Fibroblast of lung (primary cell): Measurements from ENCODE around the gene LRRC10B. TPM values are rescaled to one million over a fixed set of nuclear protein-coding genes. Genes with fewer than 3 reads are reported as not detected.

ENCODE experiments used
- DNase-seq, 2 donors: peaks; one replicate each; pipeline versions ENCODE4 v3.0.0 to v3.0.0-alpha.2; 2010; ENCODE audit warnings: low read depth in 2 of 2
- H2AFZ ChIP-seq: 2 replicates; pipeline ENCODE4 v1.5.1; 2012; ENCODE audit warnings: low read length, control low read depth, inconsistent platforms
- H3K27ac ChIP-seq: 2 replicates; pipeline ENCODE4 v1.5.1; 2011; ENCODE audit warnings: low read length, control low read depth; ENCODE audit not compliant: insufficient read depth
- H3K27me3 ChIP-seq: 2 replicates; pipeline ENCODE4 v1.5.1; 2011; ENCODE audit warnings: mild to moderate bottlenecking, low read length; ENCODE audit not compliant: control insufficient read depth, insufficient read depth
- H3K36me3 ChIP-seq: 2 replicates; pipeline ENCODE4 v1.5.1; 2011; ENCODE audit warnings: low read length; ENCODE audit not compliant: control insufficient read depth, insufficient read depth
- H3K4me1 ChIP-seq: 2 replicates; pipeline ENCODE4 v1.5.1; 2011; ENCODE audit warnings: low read length; ENCODE audit not compliant: control insufficient read depth, insufficient read depth; ENCODE audit errors: extremely low read depth
- H3K4me2 ChIP-seq: 2 replicates; pipeline ENCODE4 v1.5.1; 2011; ENCODE audit warnings: low read length, control low read depth; ENCODE audit not compliant: insufficient read depth; ENCODE audit errors: extremely low read depth
- H3K4me3 ChIP-seq, 4 experiments: fragments of 200-600 bp in 1 of 4; sonication (generic) in 1 of 4; replicated peaks in 1 of 4; 2 replicates each; pipeline ENCODE4 v1.5.1; 2011 to 2016; ENCODE audit warnings: low read length in 4 of 4, low read depth in 3 of 4, mild to moderate bottlenecking in 3 of 4, control low read depth in 2 of 4, inconsistent platforms in 1 of 4, mixed read lengths in 1 of 4; ENCODE audit not compliant: insufficient read depth in 1 of 4; ENCODE audit errors: control extremely low read depth in 1 of 4
- H3K79me2 ChIP-seq: 2 replicates; pipeline ENCODE4 v1.5.1; 2012; ENCODE audit warnings: mild to moderate bottlenecking, low read length, inconsistent platforms; ENCODE audit not compliant: control insufficient read depth, insufficient read depth
- H3K9ac ChIP-seq: 2 replicates; pipeline ENCODE4 v1.5.1; 2011; ENCODE audit warnings: mild to moderate bottlenecking, low read length, control low read depth; ENCODE audit not compliant: insufficient read depth
- H3K9me3 ChIP-seq: 2 replicates; pipeline ENCODE4 v1.5.1; 2012; ENCODE audit warnings: low read depth, low read length; ENCODE audit not compliant: control insufficient read depth, insufficient read depth
- H4K20me1 ChIP-seq: 2 replicates; pipeline ENCODE4 v1.5.1; 2011; ENCODE audit warnings: low read length; ENCODE audit not compliant: control insufficient read depth, insufficient read depth; ENCODE audit errors: extremely low read depth
- EZH2 ChIP-seq: IDR thresholded peaks from 2 replicates; pipeline ENCODE4 v1.5.1; 2012; ENCODE audit warnings: low read length, control low read depth, mild to moderate bottlenecking; ENCODE audit errors: missing control alignments
- polyA plus RNA-seq, 2 donors: library from polyadenylated mRNA; depleted of rRNA in 1 of 2; stranded (reverse) in 1 of 2; unstranded in 1 of 2; fragments of >200 nt; gene quantifications; 2 replicates each; pipeline ENCODE4 v1.2.1, GENCODE V29; 2011 to 2012; ENCODE audit warnings: missing spikeins in 1 of 2
- total RNA-seq: library from RNA; depleted of rRNA; stranded (reverse); fragments of >200 nt; gene quantifications from 2 replicates; pipeline ENCODE4 v1.2.1, GENCODE V29; 2014
- TF ChIP-seq, protein P1 (sequence below), 2 donors: IDR thresholded peaks in 1 of 2; conservative IDR thresholded peaks in 1 of 2; 1 replicate in 1 of 2; 2 replicates in 1 of 2; pipeline ENCODE4 v1.5.1; 2011 to 2012; ENCODE audit warnings: low read length in 2 of 2, control low read depth in 1 of 2, inconsistent platforms in 1 of 2, low read depth in 1 of 2, mild to moderate bottlenecking in 1 of 2

LRRC10B gene
- total and polyA plus RNA-seq, 2 donors (not counting 1 experiment from before 2014, with no cell fraction given): 0.17 TPM; not detected in 1

DNA sequence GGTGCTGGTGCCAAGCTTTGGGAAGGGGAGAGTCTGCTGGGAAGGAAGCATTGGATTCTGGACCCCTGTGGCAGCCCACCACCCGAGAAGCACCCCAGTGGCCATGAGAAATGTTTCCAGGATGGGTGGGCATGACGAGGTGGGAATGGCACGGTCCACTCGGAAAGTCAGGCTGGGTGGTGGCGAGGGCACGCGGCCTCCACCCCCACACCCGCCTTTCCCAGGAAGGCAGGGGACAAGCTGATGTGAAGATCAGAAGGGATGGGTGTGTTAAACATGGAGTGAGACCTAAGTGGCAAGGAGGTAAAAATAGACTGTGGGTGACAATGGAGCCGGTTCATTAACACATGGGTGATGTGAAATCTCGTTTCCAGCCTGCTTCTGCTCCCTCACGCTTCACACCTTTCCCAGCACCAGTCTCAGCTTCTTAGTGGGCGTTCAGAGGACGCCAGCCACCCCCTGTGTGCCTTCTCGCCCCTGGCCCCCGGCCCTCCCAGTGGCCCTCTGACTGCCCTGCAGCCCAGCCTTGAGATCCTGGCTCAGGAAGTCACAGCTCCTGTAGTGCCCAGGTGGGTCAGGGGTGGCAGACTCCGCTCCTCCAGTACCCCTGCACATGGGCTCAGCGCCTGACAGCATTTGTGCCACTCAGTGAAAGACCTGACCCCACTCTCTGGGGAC lies 27.6 kb downstream of the LRRC10B start:
- no peaks in the 10 kb centered on the region for H3K4me1 ChIP-seq
- TF ChIP-seq, protein P1, sequence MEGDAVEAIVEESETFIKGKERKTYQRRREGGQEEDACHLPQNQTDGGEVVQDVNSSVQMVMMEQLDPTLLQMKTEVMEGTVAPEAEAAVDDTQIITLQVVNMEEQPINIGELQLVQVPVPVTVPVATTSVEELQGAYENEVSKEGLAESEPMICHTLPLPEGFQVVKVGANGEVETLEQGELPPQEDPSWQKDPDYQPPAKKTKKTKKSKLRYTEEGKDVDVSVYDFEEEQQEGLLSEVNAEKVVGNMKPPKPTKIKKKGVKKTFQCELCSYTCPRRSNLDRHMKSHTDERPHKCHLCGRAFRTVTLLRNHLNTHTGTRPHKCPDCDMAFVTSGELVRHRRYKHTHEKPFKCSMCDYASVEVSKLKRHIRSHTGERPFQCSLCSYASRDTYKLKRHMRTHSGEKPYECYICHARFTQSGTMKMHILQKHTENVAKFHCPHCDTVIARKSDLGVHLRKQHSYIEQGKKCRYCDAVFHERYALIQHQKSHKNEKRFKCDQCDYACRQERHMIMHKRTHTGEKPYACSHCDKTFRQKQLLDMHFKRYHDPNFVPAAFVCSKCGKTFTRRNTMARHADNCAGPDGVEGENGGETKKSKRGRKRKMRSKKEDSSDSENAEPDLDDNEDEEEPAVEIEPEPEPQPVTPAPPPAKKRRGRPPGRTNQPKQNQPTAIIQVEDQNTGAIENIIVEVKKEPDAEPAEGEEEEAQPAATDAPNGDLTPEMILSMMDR (conservative IDR thresholded peaks at IDR 0.05 in 1 of 2, IDR thresholded peaks at IDR 0.05 in 1 of 2; ENCODE audit: low read depth in 1 of 2, low read length in 2 of 2): no peak
- no peak for TF ChIP-seq EZH2
- no peaks in the 10 kb centered on the region for H3K79me2 ChIP-seq
- no peak overlapping the region for H3K9ac ChIP-seq
- no peaks in the 10 kb centered on the region for H3K36me3 ChIP-seq
- H3K9me3 ChIP-seq: no peaks in the 10 kb centered on the region
- no peak overlapping the region for H2AFZ ChIP-seq
- no peaks in the 10 kb centered on the region for H4K20me1 ChIP-seq
- no peak overlapping the region for H3K27ac ChIP-seq
- H3K4me3 ChIP-seq: no peak overlapping the region
- peaks cover 20% of the 10 kb centered on the region for H3K27me3 ChIP-seq
- DNase-seq: no peak
- H3K4me2 ChIP-seq: no peak overlapping the region

DNA sequence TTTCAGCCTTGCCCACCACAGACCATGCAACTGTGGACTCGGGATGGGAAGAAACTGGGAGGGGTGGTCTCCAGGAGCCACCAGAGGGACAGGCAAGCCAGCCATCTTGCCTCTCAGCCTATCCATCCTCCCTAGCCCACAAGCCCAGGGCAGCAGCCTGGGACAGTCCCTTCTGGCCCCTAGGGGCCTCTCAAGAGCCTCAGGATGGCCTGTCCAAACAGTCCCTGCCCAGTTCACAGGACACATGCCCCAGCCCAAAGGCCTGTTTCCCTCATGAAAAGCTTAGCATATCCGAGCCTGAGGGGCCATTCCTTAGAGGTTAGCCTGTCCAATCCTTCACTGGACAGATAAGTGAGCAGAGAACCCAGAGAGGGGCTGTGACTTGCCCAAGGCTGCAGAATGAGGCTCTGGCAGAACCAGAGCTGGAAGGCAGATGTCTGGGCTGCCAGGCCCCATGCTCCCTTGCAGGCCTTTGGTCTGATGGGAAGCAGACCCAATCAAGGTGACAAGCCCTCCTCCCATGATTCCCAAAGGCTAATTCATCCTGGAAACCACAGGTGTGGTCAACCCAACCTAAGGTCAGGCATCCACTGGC lies 28.2 kb downstream of the LRRC10B start:
- peaks cover 20% of the 10 kb centered on the region for H3K27me3 ChIP-seq
- H3K4me2 ChIP-seq: no peak overlapping the region
- DNase-seq: no peak
- H4K20me1 ChIP-seq: no peaks in the 10 kb centered on the region
- no peaks in the 10 kb centered on the region for H3K9me3 ChIP-seq
- H3K27ac ChIP-seq: no peak overlapping the region
- no peaks in the 10 kb centered on the region for H3K79me2 ChIP-seq
- peaks cover 2% of the 10 kb centered on the region for H3K4me1 ChIP-seq
- H3K9ac ChIP-seq: no peak overlapping the region
- H3K4me3 ChIP-seq: no peak overlapping the region
- no peaks in the 10 kb centered on the region for H3K36me3 ChIP-seq
- H2AFZ ChIP-seq: no peak overlapping the region
- TF ChIP-seq, protein P1 (conservative IDR thresholded peaks at IDR 0.05 in 1 of 2, IDR thresholded peaks at IDR 0.05 in 1 of 2; ENCODE audit: low read depth in 1 of 2, low read length in 2 of 2): no peak
- TF ChIP-seq EZH2: no peak

DNA sequence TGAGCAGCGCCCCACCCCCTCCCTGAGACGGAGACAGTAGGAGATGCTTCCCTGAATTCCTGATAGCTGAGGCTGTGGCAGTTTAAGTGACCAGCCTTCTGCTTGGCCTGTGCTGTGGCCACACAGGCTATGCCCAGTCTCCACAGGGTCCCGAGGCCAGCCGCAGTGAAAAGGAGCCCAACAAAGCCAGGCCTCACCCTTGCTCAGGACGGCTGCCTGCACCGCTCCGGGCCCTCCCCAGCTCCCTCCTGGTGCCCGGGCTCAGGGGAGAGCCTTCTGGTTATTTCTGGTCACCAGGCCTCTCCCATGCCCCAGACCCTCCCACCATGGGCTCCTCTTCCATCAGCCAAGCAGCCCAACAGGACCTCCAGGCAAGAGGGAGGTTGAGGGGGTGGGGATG lies 28.8 kb downstream of the LRRC10B start:
- no peaks in the 10 kb centered on the region for H3K79me2 ChIP-seq
- no peaks in the 10 kb centered on the region for H4K20me1 ChIP-seq
- no peak for TF ChIP-seq EZH2
- TF ChIP-seq, protein P1 (conservative IDR thresholded peaks at IDR 0.05 in 1 of 2, IDR thresholded peaks at IDR 0.05 in 1 of 2; ENCODE audit: low read depth in 1 of 2, low read length in 2 of 2): no peak
- no peak overlapping the region for H3K4me2 ChIP-seq
- peaks cover 3% of the 10 kb centered on the region for H3K4me1 ChIP-seq
- no peak for DNase-seq
- H3K4me3 ChIP-seq: no peak overlapping the region
- no peaks in the 10 kb centered on the region for H3K36me3 ChIP-seq
- H3K9ac ChIP-seq: no peak overlapping the region
- no peaks in the 10 kb centered on the region for H3K9me3 ChIP-seq
- no peak overlapping the region for H2AFZ ChIP-seq
- no peak overlapping the region for H3K27ac ChIP-seq
- H3K27me3 ChIP-seq: peaks cover 20% of the 10 kb centered on the region
